Measurements from ENCODE around the gene LYPD1.

LYPD1 gene

GRCh38 chr2:132669908-132670495 is at the start of gene LYPD1 (continued):
- TF ChIP-seq ZNF596 (tag by site-specific recombination; IDR thresholded peaks at IDR 0.05), result no peak
- peak; percentile 73 for TF ChIP-seq SP2 (tag by site-specific recombination; IDR thresholded peaks at IDR 0.05)
- no peak for TF ChIP-seq ZNF510 (tag by site-specific recombination; IDR thresholded peaks at IDR 0.05; ENCODE audit: insufficient replicate concordance)
- no peak for TF ChIP-seq ZNF335 (tag by site-specific recombination; conservative IDR thresholded peaks at IDR 0.05)
- no peak for TF ChIP-seq ZBTB8A (tag by site-specific recombination; IDR thresholded peaks at IDR 0.05)
- TF ChIP-seq, protein P1, sequence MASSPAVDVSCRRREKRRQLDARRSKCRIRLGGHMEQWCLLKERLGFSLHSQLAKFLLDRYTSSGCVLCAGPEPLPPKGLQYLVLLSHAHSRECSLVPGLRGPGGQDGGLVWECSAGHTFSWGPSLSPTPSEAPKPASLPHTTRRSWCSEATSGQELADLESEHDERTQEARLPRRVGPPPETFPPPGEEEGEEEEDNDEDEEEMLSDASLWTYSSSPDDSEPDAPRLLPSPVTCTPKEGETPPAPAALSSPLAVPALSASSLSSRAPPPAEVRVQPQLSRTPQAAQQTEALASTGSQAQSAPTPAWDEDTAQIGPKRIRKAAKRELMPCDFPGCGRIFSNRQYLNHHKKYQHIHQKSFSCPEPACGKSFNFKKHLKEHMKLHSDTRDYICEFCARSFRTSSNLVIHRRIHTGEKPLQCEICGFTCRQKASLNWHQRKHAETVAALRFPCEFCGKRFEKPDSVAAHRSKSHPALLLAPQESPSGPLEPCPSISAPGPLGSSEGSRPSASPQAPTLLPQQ (tag by site-specific recombination; IDR thresholded peaks at IDR 0.05), result no peak
- no peak for TF ChIP-seq ZNF37A (tag by site-specific recombination; IDR thresholded peaks at IDR 0.05)
- no peak for TF ChIP-seq ZNF785 (tag by site-specific recombination; IDR thresholded peaks at IDR 0.05)
- no peak for TF ChIP-seq ZNF623 (tag by site-specific recombination; IDR thresholded peaks at IDR 0.05)
- TF ChIP-seq ZNF404 (tag by site-specific recombination; IDR thresholded peaks at IDR 0.05), result no peak
- peak; percentile 80 for TF ChIP-seq ZBTB10 (tag by site-specific recombination; IDR thresholded peaks at IDR 0.05)
- no peak for TF ChIP-seq ZNF324 (tag by site-specific recombination; IDR thresholded peaks at IDR 0.05)
- peak; percentile 16; the same call in 1 of the 2 replicates for TF ChIP-seq KLF9 (tag by site-specific recombination; IDR thresholded peaks at IDR 0.05; ENCODE audit: low read depth)
- no peak for TF ChIP-seq ZBTB20 (tag by site-specific recombination; IDR thresholded peaks at IDR 0.05)
- TF ChIP-seq ZNF621 (tag by site-specific recombination; IDR thresholded peaks at IDR 0.05), result no peak
- no peak for TF ChIP-seq ZNF514 (tag by site-specific recombination; IDR thresholded peaks at IDR 0.05)
- TF ChIP-seq CTCF (tag by site-specific recombination; IDR thresholded peaks at IDR 0.05), result no peak
- no peak for TF ChIP-seq ZSCAN18 (tag by site-specific recombination; IDR thresholded peaks at IDR 0.05)
- TF ChIP-seq ZNF140 (tag by site-specific recombination; IDR thresholded peaks at IDR 0.05), result no peak
- TF ChIP-seq ZNF211 (tag by site-specific recombination; IDR thresholded peaks at IDR 0.05; ENCODE audit: low read depth), result no peak
- TF ChIP-seq, protein P2, sequence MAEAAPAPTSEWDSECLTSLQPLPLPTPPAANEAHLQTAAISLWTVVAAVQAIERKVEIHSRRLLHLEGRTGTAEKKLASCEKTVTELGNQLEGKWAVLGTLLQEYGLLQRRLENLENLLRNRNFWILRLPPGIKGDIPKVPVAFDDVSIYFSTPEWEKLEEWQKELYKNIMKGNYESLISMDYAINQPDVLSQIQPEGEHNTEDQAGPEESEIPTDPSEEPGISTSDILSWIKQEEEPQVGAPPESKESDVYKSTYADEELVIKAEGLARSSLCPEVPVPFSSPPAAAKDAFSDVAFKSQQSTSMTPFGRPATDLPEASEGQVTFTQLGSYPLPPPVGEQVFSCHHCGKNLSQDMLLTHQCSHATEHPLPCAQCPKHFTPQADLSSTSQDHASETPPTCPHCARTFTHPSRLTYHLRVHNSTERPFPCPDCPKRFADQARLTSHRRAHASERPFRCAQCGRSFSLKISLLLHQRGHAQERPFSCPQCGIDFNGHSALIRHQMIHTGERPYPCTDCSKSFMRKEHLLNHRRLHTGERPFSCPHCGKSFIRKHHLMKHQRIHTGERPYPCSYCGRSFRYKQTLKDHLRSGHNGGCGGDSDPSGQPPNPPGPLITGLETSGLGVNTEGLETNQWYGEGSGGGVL (tag by site-specific recombination; IDR thresholded peaks at IDR 0.05), result peak; percentile 94
- TF ChIP-seq, protein P3, sequence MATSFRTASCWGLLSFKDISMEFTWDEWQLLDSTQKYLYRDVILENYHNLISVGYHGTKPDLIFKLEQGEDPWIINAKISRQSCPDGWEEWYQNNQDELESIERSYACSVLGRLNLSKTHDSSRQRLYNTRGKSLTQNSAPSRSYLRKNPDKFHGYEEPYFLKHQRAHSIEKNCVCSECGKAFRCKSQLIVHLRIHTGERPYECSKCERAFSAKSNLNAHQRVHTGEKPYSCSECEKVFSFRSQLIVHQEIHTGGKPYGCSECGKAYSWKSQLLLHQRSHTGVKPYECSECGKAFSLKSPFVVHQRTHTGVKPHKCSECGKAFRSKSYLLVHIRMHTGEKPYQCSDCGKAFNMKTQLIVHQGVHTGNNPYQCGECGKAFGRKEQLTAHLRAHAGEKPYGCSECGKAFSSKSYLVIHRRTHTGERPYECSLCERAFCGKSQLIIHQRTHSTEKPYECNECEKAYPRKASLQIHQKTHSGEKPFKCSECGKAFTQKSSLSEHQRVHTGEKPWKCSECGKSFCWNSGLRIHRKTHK (tag by site-specific recombination; IDR thresholded peaks at IDR 0.05), result no peak
- TF ChIP-seq MZF1 (tag by site-specific recombination; IDR thresholded peaks at IDR 0.05; ENCODE audit: borderline replicate concordance), result no peak
- TF ChIP-seq, protein P4, sequence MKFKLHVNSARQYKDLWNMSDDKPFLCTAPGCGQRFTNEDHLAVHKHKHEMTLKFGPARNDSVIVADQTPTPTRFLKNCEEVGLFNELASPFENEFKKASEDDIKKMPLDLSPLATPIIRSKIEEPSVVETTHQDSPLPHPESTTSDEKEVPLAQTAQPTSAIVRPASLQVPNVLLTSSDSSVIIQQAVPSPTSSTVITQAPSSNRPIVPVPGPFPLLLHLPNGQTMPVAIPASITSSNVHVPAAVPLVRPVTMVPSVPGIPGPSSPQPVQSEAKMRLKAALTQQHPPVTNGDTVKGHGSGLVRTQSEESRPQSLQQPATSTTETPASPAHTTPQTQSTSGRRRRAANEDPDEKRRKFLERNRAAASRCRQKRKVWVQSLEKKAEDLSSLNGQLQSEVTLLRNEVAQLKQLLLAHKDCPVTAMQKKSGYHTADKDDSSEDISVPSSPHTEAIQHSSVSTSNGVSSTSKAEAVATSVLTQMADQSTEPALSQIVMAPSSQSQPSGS (tag by site-specific recombination; IDR thresholded peaks at IDR 0.05; ENCODE audit: low read depth), result no peak
- TF ChIP-seq EGR2 (tag by site-specific recombination; IDR thresholded peaks at IDR 0.05; ENCODE audit: low read depth), result peak; percentile 59
- no peak for TF ChIP-seq ZNF501 (tag by site-specific recombination; IDR thresholded peaks at IDR 0.05)
- 0 out of 2 replicates have a peak, but pooled peaks have one; percentile 14 for TF ChIP-seq ZNF366 (tag by site-specific recombination; conservative IDR thresholded peaks at IDR 0.05)
- TF ChIP-seq ZNF530 (tag by site-specific recombination; IDR thresholded peaks at IDR 0.05; ENCODE audit: low read depth), result no peak
- TF ChIP-seq GLIS1 (tag by site-specific recombination; IDR thresholded peaks at IDR 0.05), result no peak
